ENCODE measurements around the gene NRXN3.
"Not testable (repeated sequence)": the region's sequence is repeated elsewhere in the genome, so short reads cannot be mapped to it uniquely, and the experiment has no call there.

Gene NRXN3

DNA sequence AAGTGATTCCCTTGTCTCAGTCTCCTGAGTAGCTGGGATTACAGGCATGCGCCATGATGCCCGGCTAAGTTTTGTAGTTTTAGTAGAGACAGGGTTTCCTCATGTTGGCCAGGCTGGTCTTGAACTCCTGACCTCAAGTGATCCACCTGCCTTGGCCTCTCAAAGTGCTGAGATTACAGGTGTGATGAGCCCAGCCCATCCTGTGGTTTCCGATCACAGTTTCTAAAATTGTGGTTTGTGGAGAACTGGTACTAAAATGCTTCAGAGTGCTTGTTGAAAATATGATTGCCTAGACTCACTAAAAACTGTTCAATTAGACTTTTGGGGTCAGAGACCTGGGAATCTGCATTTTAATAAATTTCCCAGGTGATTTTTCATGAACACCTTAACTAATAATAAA is 267.3 kb downstream of the NRXN3 start:
- in situ Hi-C loops (cut with HindIII; ENCODE audit: low pct_ligation_motif_present, low pct_unique_long_range_greater_than_20kb, low sequenced_read_pairs); DNase-seq: not testable (repeated sequence)

DNA sequence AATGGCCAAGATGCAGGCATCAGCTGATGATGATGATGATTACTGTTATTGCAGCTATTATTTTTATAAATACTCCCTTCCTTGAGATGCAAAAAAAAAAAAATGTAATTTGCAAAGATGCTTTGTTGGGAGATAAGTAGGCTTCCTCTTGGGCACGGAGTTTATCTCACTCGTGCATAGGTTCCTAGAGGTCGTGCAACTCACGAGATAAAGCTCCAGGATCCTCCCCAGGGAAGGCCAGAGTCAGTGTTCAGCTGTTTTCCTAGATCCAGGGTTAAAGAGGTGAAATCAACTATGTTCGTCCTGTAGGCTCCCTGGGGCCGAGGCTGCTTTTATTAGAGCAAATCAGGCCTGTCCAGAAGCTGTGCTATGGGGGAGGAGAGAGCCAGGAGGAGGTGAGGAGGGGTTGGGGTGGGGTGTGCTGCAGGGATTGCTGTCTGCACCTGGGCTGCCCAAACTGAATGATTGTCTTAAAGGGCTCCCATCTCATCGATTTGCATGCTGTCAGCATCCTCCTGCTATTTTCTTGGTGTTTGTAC is 270.3 kb downstream of the NRXN3 start:
- no peak for DNase-seq
- in situ Hi-C loops (cut with HindIII; ENCODE audit: low pct_ligation_motif_present, low pct_unique_long_range_greater_than_20kb, low sequenced_read_pairs): no loop called here

DNA sequence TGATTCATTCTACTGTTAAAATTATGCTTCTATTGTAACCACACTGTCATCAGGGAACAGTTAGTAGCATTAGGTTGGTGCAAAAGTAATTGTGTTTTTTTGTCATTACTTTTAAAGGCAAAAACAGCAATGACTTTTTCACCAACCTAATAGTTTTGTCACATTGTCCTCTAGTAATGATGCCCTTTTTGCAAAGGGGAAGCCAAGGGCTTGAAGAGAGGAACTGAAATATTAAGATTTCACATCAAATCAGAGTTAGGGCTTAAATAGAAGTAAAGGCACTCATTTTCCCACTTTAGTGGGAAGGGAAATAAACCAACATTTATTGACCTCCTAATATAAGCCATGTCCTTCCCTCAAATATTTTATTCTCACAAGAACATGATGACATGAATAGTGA is 273.7 kb downstream of the NRXN3 start:
- in situ Hi-C loops (cut with HindIII; ENCODE audit: low pct_ligation_motif_present, low pct_unique_long_range_greater_than_20kb, low sequenced_read_pairs): no loop called here

DNA sequence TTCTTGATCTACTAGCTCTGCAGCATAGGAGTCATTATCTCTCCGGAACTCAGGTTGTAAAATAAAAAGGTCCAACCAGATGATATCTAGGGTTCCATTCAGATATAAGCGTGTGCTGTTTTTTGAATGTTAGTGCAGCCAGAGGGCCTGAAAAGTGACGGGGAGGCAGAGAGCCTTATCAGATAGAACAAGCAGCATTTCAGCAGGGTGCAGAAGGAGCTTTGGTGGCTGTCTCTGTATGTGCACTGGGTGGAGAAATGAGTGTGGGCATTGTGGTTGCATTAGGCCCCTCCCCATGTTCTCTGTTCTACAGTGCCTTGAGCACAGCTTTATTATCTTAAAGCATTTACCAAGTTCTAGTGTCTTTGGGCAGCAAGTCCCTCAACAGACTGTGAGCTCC is 275.1 kb downstream of the NRXN3 start:
- in situ Hi-C loops (cut with HindIII; ENCODE audit: low pct_ligation_motif_present, low pct_unique_long_range_greater_than_20kb, low sequenced_read_pairs): no loop called here
- DNase-seq: no peak

More for the DNA sequence above, 273.7 kb downstream of the NRXN3 start:
- no peak for DNase-seq

DNA sequence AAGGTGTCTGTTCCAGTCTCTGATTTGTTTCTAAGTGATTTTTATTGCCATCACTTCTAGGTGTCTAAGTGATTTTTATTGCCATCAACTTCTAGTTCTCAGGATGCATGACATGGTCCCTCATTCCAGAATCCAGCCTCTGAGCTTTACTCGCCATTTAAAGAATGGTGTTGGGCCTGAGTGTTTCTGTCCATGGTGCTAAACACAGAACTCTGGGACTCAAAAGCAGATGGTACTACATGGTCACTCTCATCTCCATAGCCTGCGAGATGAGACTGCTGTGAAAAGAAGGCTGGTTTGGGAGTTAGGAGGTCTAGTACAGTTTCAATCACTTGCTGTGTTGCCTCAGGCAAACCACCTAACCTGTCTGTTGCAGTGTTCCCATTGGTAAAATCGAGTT is 276.6 kb downstream of the NRXN3 start:
- in situ Hi-C loops (cut with HindIII; ENCODE audit: low pct_ligation_motif_present, low pct_unique_long_range_greater_than_20kb, low sequenced_read_pairs): no loop called here

DNA sequence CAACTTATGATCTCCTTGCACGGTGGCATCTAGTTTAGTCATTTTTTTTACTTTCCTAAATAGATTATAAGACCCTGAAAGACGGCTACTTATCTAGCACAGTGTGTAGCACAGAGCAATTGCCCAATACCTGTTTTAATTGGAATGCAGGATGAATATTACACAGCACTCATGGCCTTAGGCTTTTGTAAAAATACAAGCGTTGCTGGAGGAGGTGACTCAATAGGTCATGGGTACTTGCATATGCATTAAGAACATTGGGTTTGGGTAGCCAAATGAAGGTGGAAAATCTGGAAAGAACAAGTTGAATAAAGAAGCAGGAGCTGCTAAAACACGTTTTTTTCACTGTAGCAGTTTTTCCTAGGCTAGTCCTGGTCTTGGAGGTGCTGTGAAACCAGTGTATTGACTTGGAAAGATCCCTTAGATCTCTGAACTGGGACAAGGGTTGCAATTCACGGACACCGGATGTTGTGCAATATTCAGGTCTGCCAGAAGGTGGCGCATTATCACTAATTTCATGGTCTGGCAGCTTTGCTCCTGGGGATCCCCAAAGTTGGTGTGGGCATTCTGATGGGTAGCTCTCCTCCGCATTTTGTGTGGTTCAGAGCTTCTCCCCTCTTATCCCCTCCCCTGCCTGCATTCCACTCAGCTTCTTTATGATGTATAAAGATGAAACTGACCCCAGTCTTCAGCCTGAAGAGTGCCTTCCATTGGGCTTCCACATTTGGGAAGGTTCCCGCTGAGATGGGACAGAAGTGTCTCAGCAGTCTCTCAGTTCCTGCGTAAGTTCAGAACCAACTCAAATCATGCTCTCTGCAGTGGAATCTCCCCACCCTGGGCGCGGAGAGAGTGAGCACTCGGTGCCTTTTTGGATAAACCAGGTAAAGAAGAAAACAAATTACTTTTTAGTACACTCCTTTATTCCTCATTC is 278.3 kb downstream of the NRXN3 start:
- in situ Hi-C loops (cut with HindIII; ENCODE audit: low pct_ligation_motif_present, low pct_unique_long_range_greater_than_20kb, low sequenced_read_pairs): no loop called here
- DNase-seq: peak; percentile 45

More for the DNA sequence above, 276.6 kb downstream of the NRXN3 start:
- DNase-seq: peak; percentile 17

DNA sequence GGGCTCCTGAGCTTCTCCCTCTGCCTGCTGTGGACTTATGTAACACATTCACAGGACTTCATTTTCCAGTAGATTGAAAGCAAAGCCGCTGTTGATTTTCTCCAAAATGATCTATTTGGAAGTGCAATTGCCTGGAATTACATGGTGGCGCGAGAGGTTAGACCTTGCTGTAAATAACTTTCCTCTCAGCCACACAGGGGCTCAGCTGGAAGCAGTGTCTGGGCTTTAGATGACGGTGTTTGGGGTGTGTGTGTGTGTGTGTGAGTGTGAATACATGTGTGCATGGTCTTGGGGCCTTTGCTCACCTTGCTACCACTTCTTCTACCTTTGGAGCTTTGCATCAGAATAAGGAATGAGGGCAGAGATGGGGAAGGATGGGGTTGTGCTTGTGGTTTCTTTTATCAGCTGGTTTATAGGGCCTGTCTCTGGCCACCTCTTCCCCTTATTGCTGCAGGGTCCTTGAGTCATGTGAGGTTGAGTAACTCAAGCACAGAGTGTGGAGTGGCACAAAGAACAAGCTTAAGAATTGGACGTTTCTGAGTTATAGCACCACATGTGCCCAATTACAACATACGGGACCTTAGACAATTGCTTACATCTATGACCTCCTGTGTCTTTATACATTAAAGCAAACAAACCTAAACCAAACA is 280.6 kb downstream of the NRXN3 start:
- DNase-seq: no peak
- in situ Hi-C loops (cut with HindIII; ENCODE audit: low pct_ligation_motif_present, low pct_unique_long_range_greater_than_20kb, low sequenced_read_pairs): no loop called here

DNA sequence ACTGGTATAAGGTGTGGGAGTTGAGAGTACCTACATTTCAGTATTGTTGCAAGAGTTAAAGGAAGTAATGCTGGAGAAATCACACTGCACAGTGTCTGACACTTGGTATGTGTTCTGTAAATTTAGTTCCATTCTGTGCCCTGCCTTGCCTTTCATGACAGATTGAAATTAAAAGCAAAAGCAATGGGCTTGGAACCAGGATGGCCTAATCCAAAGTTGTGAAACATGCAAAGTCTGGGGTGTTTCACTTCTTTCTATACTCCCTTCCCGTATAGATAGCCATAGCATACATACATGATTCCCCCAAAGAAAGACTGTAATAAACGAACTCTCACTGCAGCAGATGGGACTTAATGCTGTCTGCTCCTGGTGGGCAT is 281.1 kb downstream of the NRXN3 start:
- in situ Hi-C loops (cut with HindIII; ENCODE audit: low pct_ligation_motif_present, low pct_unique_long_range_greater_than_20kb, low sequenced_read_pairs): no loop called here
- no peak for DNase-seq

DNA sequence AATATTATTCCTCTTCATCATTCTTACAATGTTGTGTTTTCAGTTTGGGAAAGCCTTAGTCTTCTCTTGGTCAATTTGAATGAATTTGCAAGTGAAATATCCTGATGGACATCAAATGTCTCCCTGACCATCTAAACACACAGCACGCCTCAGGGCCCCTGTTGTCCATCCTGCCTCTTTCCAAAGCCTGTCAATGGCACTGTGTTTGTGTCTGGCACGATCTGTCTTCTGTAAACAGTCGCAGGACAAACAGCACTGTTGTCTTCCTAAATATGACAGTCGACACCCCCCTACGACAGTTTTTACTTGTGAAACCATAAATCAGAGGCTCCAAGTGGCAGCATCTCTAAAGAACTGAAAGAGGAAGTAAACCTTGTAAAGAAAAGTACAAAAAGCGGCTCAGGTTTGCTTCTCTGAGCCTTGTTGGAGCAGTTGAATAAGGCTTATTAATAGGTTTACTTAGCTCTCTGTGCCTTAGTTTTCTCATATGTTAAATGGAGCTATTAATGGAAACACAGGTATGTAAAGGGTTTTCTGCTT is 285.8 kb downstream of the NRXN3 start:
- in situ Hi-C loops (cut with HindIII; ENCODE audit: low pct_ligation_motif_present, low pct_unique_long_range_greater_than_20kb, low sequenced_read_pairs): no loop called here
- no peak for DNase-seq

DNA sequence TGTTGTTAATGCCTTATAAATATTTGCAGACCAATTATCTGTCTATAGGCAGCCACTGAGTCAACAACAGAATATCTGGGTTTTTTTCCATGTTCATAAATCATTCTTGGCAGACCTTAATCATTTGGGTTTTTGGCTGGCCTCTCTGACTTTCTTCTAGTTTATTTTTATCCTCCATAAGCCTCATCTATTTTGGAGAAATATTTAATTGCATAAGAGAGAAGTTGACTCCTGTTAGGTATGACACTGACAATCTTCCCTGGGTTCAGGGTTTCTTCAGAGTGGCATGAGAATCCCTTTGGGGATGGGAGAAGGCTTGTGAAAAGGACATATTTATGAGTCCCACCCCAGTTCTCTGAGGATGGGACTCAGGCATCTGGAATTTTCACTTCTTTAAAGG is 299.8 kb downstream of the NRXN3 start:
- in situ Hi-C loops (cut with HindIII; ENCODE audit: low pct_ligation_motif_present, low pct_unique_long_range_greater_than_20kb, low sequenced_read_pairs): no loop called here
- DNase-seq: no peak

DNA sequence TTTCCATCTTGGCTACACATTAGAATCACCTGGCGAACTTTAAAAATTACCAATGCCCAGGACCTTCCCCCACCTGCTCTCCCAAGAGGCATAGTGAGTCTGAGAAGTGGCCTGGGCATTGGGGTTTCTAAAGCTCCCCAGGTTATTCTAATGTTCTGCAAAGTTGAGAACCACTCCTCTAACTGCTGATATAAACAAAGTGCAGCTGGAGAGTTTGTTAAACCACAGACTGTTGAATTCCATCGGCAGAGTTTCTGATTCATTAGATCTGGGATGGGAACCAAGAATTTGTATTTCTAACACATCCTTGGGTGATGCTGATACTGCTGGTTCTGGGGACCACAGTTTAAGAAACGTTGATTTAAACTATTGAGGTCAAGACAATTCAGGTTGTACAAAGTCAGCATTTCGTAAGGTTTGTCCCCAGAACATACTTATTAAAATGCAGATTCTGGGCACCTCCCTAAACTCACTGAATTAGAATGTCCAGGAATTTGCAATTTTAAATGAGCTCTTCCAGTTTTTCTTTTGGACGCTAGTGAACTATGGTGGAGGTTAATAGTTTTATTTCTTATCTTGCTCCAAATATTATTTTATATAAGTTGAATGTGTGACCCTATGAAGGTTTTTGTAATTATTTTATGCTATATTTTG is 309.1 kb downstream of the NRXN3 start:
- in situ Hi-C loops (cut with HindIII; ENCODE audit: low pct_ligation_motif_present, low pct_unique_long_range_greater_than_20kb, low sequenced_read_pairs): no loop called here
- no peak for DNase-seq

DNA sequence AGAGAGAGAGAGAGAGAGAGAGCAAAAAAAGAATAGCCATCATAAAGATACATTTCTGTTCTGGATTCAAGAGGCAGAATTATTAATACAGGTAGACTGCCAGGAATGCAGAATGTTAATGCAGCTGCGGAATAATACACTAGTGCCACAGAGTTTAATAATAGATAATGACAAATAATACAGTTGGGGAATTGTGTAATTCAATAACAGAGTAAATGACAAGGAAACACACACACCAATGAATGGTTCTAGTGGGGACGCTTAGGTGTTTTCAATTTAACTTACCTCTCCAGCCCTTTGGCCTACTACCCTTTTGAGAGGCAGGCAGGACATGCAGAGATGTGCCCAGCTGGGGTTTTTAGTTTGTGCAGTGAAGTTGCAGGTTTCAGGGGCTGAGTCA is 313.9 kb downstream of the NRXN3 start:
- no peak for DNase-seq
- in situ Hi-C loops (cut with HindIII; ENCODE audit: low pct_ligation_motif_present, low pct_unique_long_range_greater_than_20kb, low sequenced_read_pairs): no loop called here

DNA sequence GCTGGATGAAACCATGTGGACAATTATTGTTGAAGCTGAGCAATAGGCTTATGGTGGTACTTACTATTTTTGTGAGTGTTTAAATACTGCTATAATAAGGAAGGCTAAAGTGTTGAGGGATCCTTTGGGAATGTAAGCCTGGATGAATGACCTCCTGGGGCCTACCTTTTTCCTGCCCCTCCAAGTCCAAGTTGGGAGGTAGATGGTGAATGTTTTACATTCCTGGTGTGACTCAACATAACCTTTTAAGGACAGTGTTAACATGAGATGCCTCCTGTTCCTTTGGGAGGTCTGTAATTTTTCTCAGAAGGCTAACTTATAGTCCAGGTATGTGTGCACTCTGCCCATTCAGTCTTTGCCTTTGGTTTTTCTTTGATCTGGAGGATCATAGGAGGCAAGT is 315.9 kb downstream of the NRXN3 start:
- in situ Hi-C loops (cut with HindIII; ENCODE audit: low pct_ligation_motif_present, low pct_unique_long_range_greater_than_20kb, low sequenced_read_pairs): no loop called here
- DNase-seq: no peak

DNA sequence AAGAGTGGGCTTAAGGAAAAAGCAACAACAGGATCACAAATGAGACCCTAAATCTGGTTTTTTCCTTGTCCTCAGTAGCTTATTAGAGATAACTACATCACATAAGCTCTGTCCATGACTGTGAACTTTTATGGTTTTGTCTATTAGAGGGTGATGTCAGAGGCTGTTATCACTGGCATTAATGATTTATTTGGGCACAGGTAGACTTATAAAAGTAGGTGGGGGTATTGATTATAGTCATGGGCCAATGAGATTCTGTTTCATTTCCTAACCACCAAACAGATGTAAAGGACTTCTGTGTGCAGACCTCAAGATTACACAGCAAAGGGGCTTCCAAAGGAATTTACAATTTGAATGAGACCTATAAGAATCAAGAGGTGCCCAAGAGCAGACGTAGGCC is 316.4 kb downstream of the NRXN3 start:
- in situ Hi-C loops (cut with HindIII; ENCODE audit: low pct_ligation_motif_present, low pct_unique_long_range_greater_than_20kb, low sequenced_read_pairs): no loop called here
- DNase-seq: no peak

DNA sequence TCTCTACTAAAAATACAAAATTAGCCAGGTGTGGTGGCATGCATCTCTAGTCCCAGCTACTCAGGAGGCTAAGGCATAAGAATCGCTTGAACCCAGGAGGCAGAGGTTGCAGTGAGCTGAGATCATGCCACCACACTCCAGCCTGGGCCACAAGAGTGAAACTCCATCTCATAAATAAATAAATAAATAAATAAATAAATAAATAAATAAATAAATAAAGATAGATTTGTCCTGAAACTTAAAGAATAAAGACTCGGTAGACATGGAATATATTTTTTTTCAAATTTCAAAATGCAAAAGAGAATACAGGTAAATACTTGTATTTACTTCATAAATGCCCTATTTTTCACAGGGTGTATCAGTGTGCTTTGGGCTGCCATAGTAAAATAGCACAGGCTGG is 317.4 kb downstream of the NRXN3 start:
- in situ Hi-C loops (cut with HindIII; ENCODE audit: low pct_ligation_motif_present, low pct_unique_long_range_greater_than_20kb, low sequenced_read_pairs); DNase-seq: not testable (repeated sequence)

DNA sequence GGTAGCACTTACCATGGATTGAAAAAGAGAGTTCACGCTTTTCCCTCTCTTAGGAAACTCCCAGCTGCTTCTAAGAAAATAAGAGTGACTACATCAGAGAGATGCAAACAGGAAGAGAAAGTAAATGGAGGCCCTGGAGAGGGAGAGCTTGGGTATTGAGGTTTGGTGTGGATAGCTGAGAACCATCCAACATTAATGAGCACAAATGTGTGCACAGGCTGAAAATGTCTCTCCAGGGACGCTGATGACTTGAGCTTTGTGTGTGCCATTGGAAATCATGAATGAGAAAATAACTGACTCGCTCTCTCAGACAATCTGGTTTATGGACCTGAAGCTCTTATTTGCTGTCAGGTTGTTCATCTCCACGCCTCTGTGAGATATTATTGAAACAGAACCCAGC is 318.8 kb downstream of the NRXN3 start:
- DNase-seq: no peak
- in situ Hi-C loops (cut with HindIII; ENCODE audit: low pct_ligation_motif_present, low pct_unique_long_range_greater_than_20kb, low sequenced_read_pairs): no loop called here

DNA sequence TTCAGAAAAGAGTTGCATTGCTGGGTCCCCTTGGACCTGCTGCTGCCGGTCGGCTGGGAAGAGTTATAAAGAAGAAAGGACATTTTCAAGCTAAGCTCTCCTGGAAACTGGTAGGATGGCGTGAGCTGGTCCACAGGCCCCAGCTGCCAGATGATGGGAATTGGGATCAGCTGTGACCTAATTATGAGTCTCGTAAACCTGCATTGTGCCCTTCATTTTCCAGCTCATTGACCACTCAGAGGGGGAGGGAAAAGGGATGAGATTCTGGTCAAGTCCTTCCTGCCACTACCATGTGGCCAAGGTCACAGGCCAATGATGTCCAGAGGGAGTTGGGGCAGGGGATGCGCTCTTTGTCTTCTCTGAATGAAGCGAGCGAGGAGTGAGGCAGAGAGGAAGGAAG is 320.9 kb downstream of the NRXN3 start:
- in situ Hi-C loops (cut with HindIII; ENCODE audit: low pct_ligation_motif_present, low pct_unique_long_range_greater_than_20kb, low sequenced_read_pairs): no loop called here
- no peak for DNase-seq

DNA sequence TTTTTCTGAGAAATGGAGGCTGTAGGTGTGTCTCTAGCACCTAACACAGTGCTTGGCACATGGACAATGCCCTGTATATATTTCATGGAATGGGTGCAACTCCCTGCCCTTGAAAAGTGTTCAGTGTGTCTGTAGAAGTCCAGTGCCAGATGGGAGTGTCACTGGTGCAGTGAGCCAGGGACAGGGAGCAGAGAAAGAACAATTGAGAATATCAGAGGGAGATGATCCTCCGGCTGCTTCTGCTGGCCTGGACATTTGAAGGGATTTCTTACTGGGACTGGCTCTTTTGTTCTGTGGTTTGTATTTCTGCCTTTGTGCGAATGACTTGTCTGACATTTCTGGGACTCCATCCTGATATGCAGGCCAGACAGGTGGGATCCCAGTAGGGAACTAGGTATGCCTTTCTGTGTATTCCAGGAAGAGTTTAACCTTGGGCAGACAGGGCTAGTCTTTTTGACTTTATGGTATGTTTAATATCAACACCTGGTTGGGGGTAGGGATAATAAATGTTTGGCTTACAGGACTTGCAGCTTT is 328.0 kb downstream of the NRXN3 start:
- DNase-seq: no peak
- in situ Hi-C loops (cut with HindIII; ENCODE audit: low pct_ligation_motif_present, low pct_unique_long_range_greater_than_20kb, low sequenced_read_pairs): no loop called here

DNA sequence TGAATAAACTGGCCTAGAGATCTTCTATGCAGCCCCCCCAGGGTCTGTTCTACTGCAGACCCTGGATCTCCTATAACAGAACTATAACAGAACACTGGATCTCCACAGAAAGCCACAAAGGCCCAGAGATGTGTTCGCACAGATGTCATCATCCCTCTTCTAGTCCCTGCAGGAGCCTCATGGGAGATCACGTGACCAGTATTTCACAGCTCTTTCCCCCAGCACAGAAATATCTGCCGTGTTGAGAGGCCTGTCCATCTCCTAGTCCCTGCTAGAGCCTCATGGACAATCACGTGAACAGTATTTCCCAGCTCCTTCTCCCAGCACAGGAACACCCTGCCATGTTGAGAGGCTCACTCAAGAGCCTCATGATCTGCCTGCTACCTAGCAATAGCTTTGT is 331.7 kb downstream of the NRXN3 start:
- in situ Hi-C loops (cut with HindIII; ENCODE audit: low pct_ligation_motif_present, low pct_unique_long_range_greater_than_20kb, low sequenced_read_pairs): no loop called here
- no peak for DNase-seq

All from ACHN (cell line).